Sigmoid colon (tissue), 7 donors: ENCODE results near the gene LAD1. TPM values are rescaled to one million over a fixed set of nuclear protein-coding genes. Genes with fewer than 3 reads are reported as not detected.
A peak's percentile ranks its signal among the peaks of the same experiment; 100 is the strongest.

Experiments
- DNase-seq: peaks from one replicate; pipeline ENCODE4 v3.0.0-alpha.2; 2019
- H3K27ac ChIP-seq, 4 donors: fragments of 200-600 bp; sonication (generic); one replicate each; pipeline ENCODE4 v1.5.1; 2016 to 2019; ENCODE audit warnings: mild to moderate bottlenecking in 1 of 4
- H3K27me3 ChIP-seq, 3 donors: fragments of 200-600 bp; sonication (generic); one replicate each; pipeline ENCODE4 v1.5.1; 2019; ENCODE audit warnings: mild to moderate bottlenecking in 1 of 3
- H3K36me3 ChIP-seq, 4 donors: fragments of 200-600 bp; sonication (generic); one replicate each; pipeline ENCODE4 v1.5.1; 2016 to 2019
- H3K4me1 ChIP-seq, 4 donors: fragments of 200-600 bp; sonication (generic); one replicate each; pipeline ENCODE4 v1.5.1; 2017 to 2019
- H3K4me3 ChIP-seq, 4 donors: fragments of 200-600 bp; sonication (generic); one replicate each; pipeline ENCODE4 v1.5.1; 2017 to 2019; ENCODE audit warnings: mild to moderate bottlenecking in 2 of 4, moderate library complexity in 1 of 4
- H3K9me3 ChIP-seq, 4 donors: fragments of 200-600 bp in 3 of 4; sonication (generic) in 3 of 4; one replicate each; pipeline versions ENCODE4 v1.5.1 to v1.6.1; 2013 to 2019
- CTCF ChIP-seq, 4 experiments: fragments of 450-650 bp in 3 of 4; fragments of 200-600 bp in 1 of 4; IDR thresholded peaks; one replicate each; pipeline ENCODE4 v1.5.1; 2016 to 2019; ENCODE audit warnings: antibody characterized with exemption in 4 of 4, mild to moderate bottlenecking in 3 of 4, moderate library complexity in 2 of 4
- EP300 ChIP-seq, 4 donors: sonication (generic); formaldehyde crosslinking; IDR thresholded peaks; one replicate each; pipeline ENCODE4 v1.6.1; 2017; ENCODE audit warnings: antibody characterized with exemption in 4 of 4
- POLR2A ChIP-seq, 2 donors: fragments of 450-650 bp; IDR thresholded peaks; one replicate each; pipeline ENCODE4 v1.6.1; 2016; ENCODE audit warnings: antibody characterized with exemption in 2 of 2, mild to moderate bottlenecking in 2 of 2, moderate library complexity in 2 of 2
- POLR2AphosphoS5 ChIP-seq, 4 donors: sonication (generic); formaldehyde crosslinking; IDR thresholded peaks; one replicate each; pipeline ENCODE4 v1.6.1; 2017; ENCODE audit warnings: antibody characterized with exemption in 4 of 4
- WGBS, 2 donors: extraction: QIAGEN DNeasy Blood & Tissue Kit; methylation state at CpG; one replicate each; pipeline ENCODE4 v1.1.7; 2013; 5-methylcytosine and 5-hydroxymethylcytosine counted together
- intact Hi-C: fragments of 100-400 bp; cut with DNase I; formaldehyde crosslinking; loops from one replicate; pipeline ENCODE4 v1.15.1; 2023
- polyA plus RNA-seq, 3 donors: library from polyadenylated mRNA; stranded (reverse); fragments of 200-250 nt; gene quantifications; one replicate each; pipeline ENCODE4 v1.2.3, GENCODE V29; 2013
- total RNA-seq, 4 donors: library from RNA; depleted of rRNA; stranded (reverse); fragments of >200 nt; gene quantifications; one replicate each; pipeline ENCODE4 v1.1.0, GENCODE V29; 2016
- donor health status: healthy with polysubstance abuse.
- donor health status: Bipolar disorder and iron deficiency.
- donor health status: healthy.

LAD1 gene
- total and polyA plus RNA-seq, 7 donors: 63.7 to 151 (median 102) TPM; not detected in 4

- intact Hi-C loops: no loop called here
- Histone ChIP-seq H3K9me3 (no peaks in the 10 kb centered on the region), H3K27me3 (peaks cover 0 to 10% (median 0%) of the 10 kb centered on the region in 3 donors), H3K4me3 (no peak overlapping the region), H3K36me3 (no peaks in the 10 kb centered on the region), H3K27ac (no peak overlapping the region), H3K4me1 (no peaks in the 10 kb centered on the region)
- TF ChIP-seq POLR2AphosphoS5 (IDR thresholded peaks at IDR 0.05) (no peak), EP300 (IDR thresholded peaks at IDR 0.05) (no peak), POLR2A (IDR thresholded peaks at IDR 0.05) (no peak), CTCF (IDR thresholded peaks at IDR 0.05) (no peak)
- 26% methylated on average over 7 of the region's 7 CpGs for WGBS, 2 donors
- DNase-seq: no peak
These were observed 51.5 kb downstream of the LAD1 start for GRCh38 chr1:201347498-201348210.

- TF ChIP-seq POLR2A (IDR thresholded peaks at IDR 0.05): no peak
- TF ChIP-seq CTCF (IDR thresholded peaks at IDR 0.05): no peak
- TF ChIP-seq POLR2AphosphoS5 (IDR thresholded peaks at IDR 0.05): no peak
- no peak for TF ChIP-seq EP300 (IDR thresholded peaks at IDR 0.05)
- peaks cover 0 to 10% (median 0%) of the 10 kb centered on the region in 3 donors for H3K27me3 ChIP-seq
- 36 to 45% methylated on average over 2 of the region's 2 CpGs for WGBS, 2 donors
- H3K27ac ChIP-seq: no peak overlapping the region
- no peak overlapping the region for H3K4me3 ChIP-seq
- intact Hi-C loops: no loop called here
- H3K36me3 ChIP-seq: no peaks in the 10 kb centered on the region
- no peaks in the 10 kb centered on the region for H3K4me1 ChIP-seq
- DNase-seq: no peak
- no peaks in the 10 kb centered on the region for H3K9me3 ChIP-seq
These were observed 52.1 kb downstream of the LAD1 start for GRCh38 chr1:201346987-201347386.

GRCh38 chr1:201346337-201346939 is 52.7 kb downstream of the LAD1 start:
- Histone ChIP-seq H3K27ac (no peak overlapping the region), H3K4me3 (no peak overlapping the region), H3K36me3 (no peaks in the 10 kb centered on the region), H3K9me3 (no peaks in the 10 kb centered on the region), H3K4me1 (no peaks in the 10 kb centered on the region), H3K27me3 (peaks cover 0 to 10% (median 0%) of the 10 kb centered on the region in 3 donors)
- peak in 1 of 4 experiments; percentile 29 for TF ChIP-seq CTCF (IDR thresholded peaks at IDR 0.05)
- TF ChIP-seq EP300 (IDR thresholded peaks at IDR 0.05): no peak
- TF ChIP-seq POLR2AphosphoS5 (IDR thresholded peaks at IDR 0.05): no peak
- 42 to 53% methylated on average over 5 of the region's 5 CpGs for WGBS, 2 donors
- no peak for DNase-seq
- intact Hi-C loops: no loop called here

- Histone ChIP-seq H3K27me3 (peaks cover 0 to 10% (median 0%) of the 10 kb centered on the region in 3 donors), H3K36me3 (no peaks in the 10 kb centered on the region), H3K27ac (no peak overlapping the region), H3K4me1 (no peaks in the 10 kb centered on the region), H3K9me3 (peaks cover 0 to 3% (median 0%) of the 10 kb centered on the region in 4 donors), H3K4me3 (no peak overlapping the region)
- intact Hi-C loops: no loop called here
- DNase-seq: no peak
- no peak for TF ChIP-seq EP300 (IDR thresholded peaks at IDR 0.05)
- TF ChIP-seq POLR2AphosphoS5 (IDR thresholded peaks at IDR 0.05): no peak
- TF ChIP-seq POLR2A (IDR thresholded peaks at IDR 0.05): no peak
- TF ChIP-seq CTCF (IDR thresholded peaks at IDR 0.05): no peak
- 94 to 95% methylated on average over 5 of the region's 5 CpGs for WGBS, 2 donors
These were observed 54.1 kb downstream of the LAD1 start for GRCh38 chr1:201345081-201345355.
